Keratinocyte (primary cell): ENCODE results near the gene GNA14. TPM values are rescaled to one million over a fixed set of nuclear protein-coding genes. Genes with fewer than 3 reads are reported as not detected.

Source experiments
- DNase-seq: peaks from one replicate; pipeline ENCODE4 v3.0.0-alpha.2; 2011; ENCODE audit warnings: low read depth, missing footprints, low spot score
- FAIRE-seq: peaks from 2 replicates; lab custom pipeline; 2011; peaks lifted over from hg19 to GRCh38; lab: Jason Lieb, UNC
- H2AFZ ChIP-seq: 2 replicates; pipeline ENCODE4 v1.6.0; 2012; ENCODE audit warnings: low read length, control low read depth, inconsistent platforms; ENCODE audit not compliant: control insufficient read depth
- H3K27ac ChIP-seq: 2 replicates; pipeline ENCODE4 v1.5.1; 2011; ENCODE audit warnings: low read length; ENCODE audit not compliant: control insufficient read depth, insufficient read depth
- H3K27me3 ChIP-seq: 3 replicates; pipeline ENCODE4 v1.6.0; 2011; ENCODE audit warnings: low read length; ENCODE audit not compliant: control insufficient read depth, insufficient read depth; ENCODE audit errors: extremely low read depth
- H3K36me3 ChIP-seq, 2 experiments: 2 replicates in 1 of 2; 3 replicates in 1 of 2; pipeline ENCODE4 v1.5.1; 2011; ENCODE audit warnings: low read length in 2 of 2, mild to moderate bottlenecking in 1 of 2; ENCODE audit not compliant: control insufficient read depth in 2 of 2, insufficient read depth in 2 of 2; ENCODE audit errors: extremely low read depth in 1 of 2
- H3K4me1 ChIP-seq: 3 replicates; pipeline ENCODE4 v1.5.1; 2011; ENCODE audit warnings: low read length; ENCODE audit not compliant: control insufficient read depth, insufficient read depth; ENCODE audit errors: extremely low read depth
- H3K4me2 ChIP-seq: 3 replicates; pipeline ENCODE4 v1.6.0; 2011; ENCODE audit warnings: low read depth, low read length; ENCODE audit not compliant: control insufficient read depth, insufficient read depth; ENCODE audit errors: extremely low read depth
- H3K4me3 ChIP-seq, 3 experiments: fragments of 200-600 bp in 1 of 3; sonication (generic) in 1 of 3; 2 replicates in 2 of 3; 3 replicates in 1 of 3; pipeline ENCODE4 v1.5.1; 2011 to 2016; ENCODE audit warnings: low read length in 3 of 3, mild to moderate bottlenecking in 3 of 3, control low read depth in 2 of 3, inconsistent platforms in 1 of 3, low read depth in 1 of 3, mixed read lengths in 1 of 3, mixed run types in 1 of 3, moderate library complexity in 1 of 3; ENCODE audit not compliant: control insufficient read depth in 2 of 3, insufficient read depth in 2 of 3; ENCODE audit errors: extremely low read depth in 1 of 3
- H3K79me2 ChIP-seq: 2 replicates; pipeline ENCODE4 v1.6.0; 2012; ENCODE audit warnings: low read length; ENCODE audit not compliant: control insufficient read depth, insufficient read depth
- H3K9ac ChIP-seq: 3 replicates; pipeline ENCODE4 v1.6.0; 2011; ENCODE audit warnings: low read length; ENCODE audit not compliant: control insufficient read depth, insufficient read depth; ENCODE audit errors: extremely low read depth
- H3K9me1 ChIP-seq: 3 replicates; pipeline ENCODE4 v1.6.0; 2011; ENCODE audit warnings: low read length; ENCODE audit not compliant: control insufficient read depth, insufficient read depth; ENCODE audit errors: extremely low read depth
- H3K9me3 ChIP-seq: 2 replicates; pipeline ENCODE4 v1.5.1; 2012; ENCODE audit warnings: low read depth, low read length; ENCODE audit not compliant: control insufficient read depth
- H4K20me1 ChIP-seq: 3 replicates; pipeline ENCODE4 v1.6.0; 2011; ENCODE audit warnings: low read length; ENCODE audit not compliant: control insufficient read depth, insufficient read depth; ENCODE audit errors: extremely low read depth
- CTCF ChIP-seq, 3 experiments: IDR thresholded peaks in 1 of 3; conservative IDR thresholded peaks in 1 of 3; optimal IDR thresholded peaks in 1 of 3; 2 replicates in 2 of 3; 3 replicates in 1 of 3; pipeline versions ENCODE3 to v1.5.1; 2011; ENCODE audit warnings: low read length in 3 of 3, mild to moderate bottlenecking in 3 of 3, moderate library complexity in 2 of 3, control low read depth in 1 of 3, inconsistent platforms in 1 of 3; ENCODE audit not compliant: insufficient read depth in 2 of 3; ENCODE audit errors: extremely low read depth in 1 of 3
- EZH2 ChIP-seq: IDR thresholded peaks from one replicate; pipeline ENCODE4 v1.6.1; 2012; ENCODE audit warnings: inconsistent platforms, mild to moderate bottlenecking, low read length, moderate library complexity
- dilution Hi-C: fragments of 300-500 bp; cut with MboI; formaldehyde crosslinking; loops from one replicate; pipeline ENCODE4 v1.7.0; 2020; ENCODE audit warnings: low sequenced_read_pairs; ENCODE audit not compliant: extremely low pct_ligation_motif_present
- polyA plus RNA-seq, 5 experiments: library from polyadenylated mRNA; depleted of rRNA in 3 of 5; stranded (reverse) in 3 of 5; stranded (forward) in 1 of 5; unstranded in 1 of 5; fragments of >200 nt; gene quantifications; 1 replicate in 1 of 5; 2 replicates in 3 of 5; 3 replicates in 1 of 5; pipeline versions ENCODE4 v1.2.1 to v1.2.3, GENCODE V29; 2011 to 2012; ENCODE audit warnings: missing spikeins in 2 of 5, low read depth in 1 of 5, low replicate concordance in 1 of 5

GNA14 gene
- polyA plus RNA-seq, 1 donor (not counting 4 experiments of a cell fraction or from before 2014, with no cell fraction given): not detected

DNA sequence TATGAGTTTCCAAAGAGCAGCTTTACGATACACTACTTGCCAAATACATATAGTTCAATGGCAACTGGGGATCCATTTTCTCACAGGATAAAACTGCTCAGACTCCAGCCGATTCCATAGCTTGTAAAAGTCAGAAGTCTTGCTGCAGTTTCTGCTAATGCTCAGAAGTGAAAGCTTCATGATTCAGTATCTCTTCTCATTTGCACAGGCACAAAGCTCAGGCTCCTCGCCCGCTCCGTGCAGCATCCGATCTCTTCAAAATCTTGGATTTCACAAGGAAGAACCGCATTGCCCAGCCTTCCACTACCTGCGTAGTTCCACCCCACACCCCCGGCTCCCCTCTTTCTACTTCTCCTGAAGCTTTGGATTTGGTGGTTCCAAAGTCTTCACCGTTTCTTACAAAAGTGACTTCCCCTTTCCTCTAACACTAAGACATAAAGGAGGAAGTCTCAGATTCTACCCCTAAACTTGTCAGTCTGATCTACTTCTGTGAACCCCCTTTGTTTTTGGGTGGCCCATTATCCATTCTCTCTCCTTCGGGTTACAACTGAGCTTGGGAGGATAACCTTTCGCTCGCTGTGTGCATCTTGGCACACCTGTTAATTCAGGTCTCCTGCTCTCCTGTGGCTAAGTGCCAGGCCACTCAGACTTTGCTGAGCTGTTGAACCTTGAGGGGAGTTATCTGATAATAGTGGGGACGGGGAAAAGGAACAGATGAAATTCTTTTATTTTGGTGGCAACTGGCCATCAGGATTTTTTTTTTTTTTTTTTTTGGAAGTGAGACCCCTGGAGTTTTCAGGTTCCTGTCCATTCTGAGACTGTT is 194.1 kb downstream of the GNA14 start:
- no peaks in the 10 kb centered on the region for H4K20me1 ChIP-seq
- no peaks in the 10 kb centered on the region for H3K9me3 ChIP-seq
- peaks cover 9% of the 10 kb centered on the region for H3K4me1 ChIP-seq
- H3K4me3 ChIP-seq: no peak overlapping the region
- no peaks in the 10 kb centered on the region for H3K36me3 ChIP-seq
- TF ChIP-seq EZH2 (no peak), CTCF (optimal IDR thresholded peaks at IDR 0.05 in 1 of 3, IDR thresholded peaks at IDR 0.05 in 1 of 3, conservative IDR thresholded peaks at IDR 0.05 in 1 of 3; ENCODE audit: extremely low read depth in 1 of 3, insufficient read depth in 2 of 3, low read length in 3 of 3) (no peak)
- no peaks in the 10 kb centered on the region for H3K9me1 ChIP-seq
- DNase-seq (no peak), FAIRE-seq (no peak)
- H3K27ac ChIP-seq: no peak overlapping the region
- dilution Hi-C loops: no loop called here
- no peak overlapping the region for H3K9ac ChIP-seq
- H3K27me3 ChIP-seq: no peaks in the 10 kb centered on the region
- H3K4me2 ChIP-seq: no peak overlapping the region
- H3K79me2 ChIP-seq: no peaks in the 10 kb centered on the region
- no peak overlapping the region for H2AFZ ChIP-seq

- Histone ChIP-seq H2AFZ (no peak overlapping the region), H3K79me2 (no peaks in the 10 kb centered on the region), H4K20me1 (no peaks in the 10 kb centered on the region), H3K27ac (no peak overlapping the region), H3K9me3 (no peaks in the 10 kb centered on the region), H3K4me3 (no peak overlapping the region), H3K27me3 (no peaks in the 10 kb centered on the region), H3K9me1 (no peaks in the 10 kb centered on the region), H3K4me2 (no peak overlapping the region), H3K4me1 (peaks cover 9% of the 10 kb centered on the region), H3K9ac (no peak overlapping the region), H3K36me3 (no peaks in the 10 kb centered on the region)
- TF ChIP-seq CTCF (optimal IDR thresholded peaks at IDR 0.05 in 1 of 3, IDR thresholded peaks at IDR 0.05 in 1 of 3, conservative IDR thresholded peaks at IDR 0.05 in 1 of 3; ENCODE audit: extremely low read depth in 1 of 3, insufficient read depth in 2 of 3, low read length in 3 of 3) (no peak), EZH2 (no peak)
- dilution Hi-C loops: no loop called here
- no peak for FAIRE-seq
- DNase-seq: no peak
These were observed 196.6 kb downstream of the GNA14 start for GRCh38 chr9:77451507-77451906.
